ENCODE results near the gene PTPRT.

PTPRT gene

GRCh38 chr20:42785041-42785440 lies 404.7 kb downstream of the PTPRT start:
- DNase-seq, result no peak

- no peak for DNase-seq
Observed at GRCh38 chr20:42779216-42779615, 410.5 kb downstream of the PTPRT start.

DNA sequence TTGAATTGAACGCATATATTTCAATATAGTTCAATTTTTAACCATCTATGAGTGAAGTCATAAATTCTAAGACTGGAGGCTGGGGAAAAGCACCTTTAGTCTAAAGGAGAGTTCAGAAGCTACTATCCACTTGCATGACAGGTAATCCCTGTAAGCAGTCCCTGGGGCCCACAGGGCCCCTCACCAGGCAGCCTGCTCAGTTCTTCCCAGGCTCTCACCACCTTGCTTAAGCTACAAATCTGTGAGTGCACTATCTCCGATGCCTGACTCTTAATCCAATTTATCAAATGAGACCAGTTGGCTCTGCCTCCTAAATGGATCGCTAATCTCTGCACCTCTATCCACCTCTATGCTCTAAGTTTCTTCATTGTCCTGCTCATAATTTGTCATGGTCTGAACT lies 413.8 kb downstream of the PTPRT start:
- DNase-seq, result no peak

- DNase-seq, result no peak
Observed at GRCh38 chr20:42775037-42775436, 414.7 kb downstream of the PTPRT start.

- DNase-seq, result no peak
Observed at GRCh38 chr20:42763015-42763414, 426.7 kb downstream of the PTPRT start.

DNA sequence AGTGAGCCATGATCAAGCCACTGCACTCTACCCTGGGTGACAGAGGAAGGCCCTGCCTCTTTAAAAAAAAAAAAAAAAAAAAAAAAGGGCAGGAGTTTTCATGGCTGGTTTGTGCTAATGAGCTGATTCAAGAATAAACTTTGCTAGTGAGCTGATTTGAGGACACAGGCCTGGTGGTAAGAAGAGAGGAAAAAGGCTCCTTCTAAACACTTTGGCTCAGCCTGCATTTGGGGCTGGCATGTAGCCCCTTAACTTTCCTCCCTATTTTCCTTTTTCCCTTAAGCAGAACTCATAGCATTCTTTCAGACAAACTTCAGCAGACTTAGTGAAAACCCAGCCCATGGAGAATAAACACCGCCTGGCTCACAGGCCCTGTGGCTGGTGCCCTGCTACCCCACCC lies 432.7 kb downstream of the PTPRT start:
- no peak for DNase-seq

- no peak for DNase-seq
Observed at GRCh38 chr20:42754706-42755105, 435.0 kb downstream of the PTPRT start.

DNA sequence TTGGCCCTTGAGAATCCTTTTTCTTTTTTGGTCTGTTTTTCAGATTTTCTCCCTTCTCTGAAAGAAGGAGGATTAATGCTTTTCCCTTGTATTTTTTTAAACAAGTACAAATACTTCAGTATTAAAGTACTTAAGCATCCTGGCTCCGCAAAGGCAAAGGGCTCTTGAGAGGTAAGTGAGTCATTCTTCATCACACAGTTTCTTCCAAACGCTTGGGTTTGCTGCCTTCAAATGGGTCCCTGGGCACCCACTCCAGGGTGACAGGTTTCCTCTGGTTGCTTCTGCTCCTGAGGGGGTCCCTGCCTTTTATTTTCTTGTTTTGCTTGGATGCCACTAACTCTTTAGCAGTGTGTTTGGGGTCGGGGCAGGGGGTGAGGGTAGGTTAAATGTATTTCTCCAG lies 437.1 kb downstream of the PTPRT start:
- DNase-seq, result no peak

DNA sequence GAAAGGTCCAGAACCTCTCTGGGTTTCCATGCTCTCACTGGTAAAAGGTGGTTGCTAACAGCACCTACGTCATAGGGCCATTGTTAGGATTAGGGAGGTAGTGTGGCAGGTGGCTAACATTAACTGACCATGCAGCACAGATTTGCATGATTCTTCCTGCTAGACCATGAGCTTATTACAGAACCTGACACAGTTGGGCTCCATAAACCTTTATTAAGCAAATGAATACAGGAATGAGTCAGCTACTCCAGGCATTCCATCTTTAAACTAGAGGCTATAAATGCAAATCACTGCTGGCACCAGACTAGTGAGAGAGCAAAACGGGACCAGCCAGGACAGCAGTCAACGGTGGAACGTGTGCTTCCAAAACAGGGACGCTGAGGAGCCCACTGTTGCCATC lies 440.1 kb downstream of the PTPRT start:
- DNase-seq, result no peak

GRCh38 chr20:42747765-42748411 lies 441.8 kb downstream of the PTPRT start:
- DNase-seq, result no peak

DNA sequence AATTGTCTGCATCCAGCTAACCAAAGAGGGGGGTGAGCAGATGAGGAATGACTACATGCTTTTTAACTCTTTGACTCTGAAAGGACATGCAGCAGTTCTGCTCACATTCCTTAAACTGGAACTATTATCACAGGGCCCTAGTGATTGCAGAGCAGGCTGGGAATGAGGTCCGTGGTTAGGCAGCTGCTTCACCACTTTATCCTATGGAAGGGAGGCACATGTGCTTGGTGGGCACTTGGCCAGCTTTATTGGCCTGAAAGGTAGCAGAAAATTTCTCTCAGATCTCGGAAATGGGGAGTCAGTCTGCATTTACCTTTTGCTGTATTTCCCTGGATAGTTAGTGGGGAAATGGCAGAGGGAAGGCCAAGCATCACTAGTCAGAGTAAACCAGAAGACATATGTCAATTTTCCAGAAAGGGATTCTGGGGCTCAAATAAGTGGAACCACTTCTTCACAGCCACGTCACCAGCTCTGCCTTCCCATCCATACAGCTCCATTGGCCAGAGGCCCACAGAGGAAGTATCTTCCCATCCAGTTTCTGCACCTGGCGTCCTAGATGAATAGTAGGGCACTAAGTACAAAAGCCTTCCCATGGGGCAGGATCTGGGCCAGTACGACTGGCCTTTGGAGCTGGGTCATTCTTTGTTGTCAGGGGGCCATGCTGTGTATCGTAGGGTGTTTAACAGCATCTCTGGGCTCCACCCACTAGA lies 444.8 kb downstream of the PTPRT start:
- no peak for DNase-seq

DNA sequence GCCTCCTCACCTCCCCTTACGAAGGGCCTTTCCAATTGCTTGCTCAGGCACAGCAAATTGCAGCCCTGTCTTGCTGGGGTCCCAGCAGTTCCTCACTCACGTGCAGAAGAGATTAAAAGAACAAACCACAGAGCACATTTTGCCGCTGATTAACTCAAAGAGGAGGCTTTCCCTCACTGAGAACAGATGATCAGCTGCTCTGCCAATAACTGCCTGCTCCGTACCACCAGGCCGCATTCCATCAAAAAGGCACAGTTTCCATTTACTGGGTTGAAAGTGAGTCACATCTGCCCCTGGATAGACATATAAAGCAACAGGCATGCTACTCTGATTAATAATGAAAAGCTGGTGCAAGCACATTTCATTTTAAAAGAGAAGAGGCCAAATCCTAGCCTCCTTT lies 446.8 kb downstream of the PTPRT start:
- DNase-seq, result no peak

- DNase-seq, result no peak
Observed at GRCh38 chr20:42741906-42742305, 447.8 kb downstream of the PTPRT start.

- no peak for DNase-seq
Observed at GRCh38 chr20:42740226-42740870, 449.4 kb downstream of the PTPRT start.

DNA sequence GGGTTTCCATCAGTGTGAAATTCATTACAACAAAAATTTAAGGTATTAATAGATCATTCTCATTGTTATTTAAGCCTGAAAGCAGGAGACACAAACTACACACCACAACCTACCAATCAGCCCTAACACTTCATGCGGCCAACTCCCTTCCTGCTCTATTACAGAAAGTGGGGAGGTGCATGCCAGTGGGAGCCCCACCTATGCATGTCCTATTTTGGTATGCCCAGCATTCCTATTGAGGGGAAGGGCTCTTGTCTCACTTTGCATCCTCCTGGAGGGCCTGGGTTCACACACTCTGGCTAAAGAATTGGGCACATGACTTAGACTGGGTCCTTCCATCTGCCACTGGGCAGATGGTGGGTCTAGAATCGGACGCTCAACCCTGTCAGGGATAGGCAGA lies 450.0 kb downstream of the PTPRT start:
- no peak for DNase-seq

- DNase-seq, result no peak
Observed at GRCh38 chr20:42735539-42735938, 454.2 kb downstream of the PTPRT start.

DNA sequence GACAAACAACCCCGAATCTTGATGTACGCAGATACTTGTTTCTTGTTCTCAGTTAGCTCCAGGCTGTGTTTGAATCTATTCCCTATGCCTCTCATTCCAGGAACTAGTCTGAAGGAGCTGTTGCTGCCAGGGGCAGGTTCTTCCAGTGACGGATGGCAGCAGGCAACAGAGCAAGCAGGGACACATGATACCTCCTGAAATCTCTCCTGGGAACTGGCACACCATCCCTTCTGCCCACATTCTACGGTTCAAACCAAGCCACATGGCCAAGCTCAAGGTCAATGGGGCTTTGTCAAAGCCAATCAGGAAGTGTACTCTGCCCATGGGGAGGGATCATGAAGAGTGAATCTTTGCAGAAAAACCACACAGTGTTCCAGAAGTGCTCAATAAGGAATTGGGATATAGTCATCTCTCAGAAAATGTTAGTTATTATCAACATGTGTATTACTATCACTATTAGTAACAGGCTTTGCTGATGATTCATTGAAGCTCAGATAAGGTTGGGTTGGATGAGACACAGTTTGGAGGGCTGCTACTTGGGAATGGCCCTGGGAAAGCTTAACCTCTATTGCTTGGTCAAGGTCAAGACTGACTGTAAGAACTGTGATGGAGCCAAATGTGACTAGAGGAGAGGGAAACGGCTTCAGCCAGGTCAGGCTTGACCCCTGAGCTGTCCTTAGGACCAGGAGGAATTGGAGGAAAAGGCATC lies 454.9 kb downstream of the PTPRT start:
- no peak for DNase-seq

DNA sequence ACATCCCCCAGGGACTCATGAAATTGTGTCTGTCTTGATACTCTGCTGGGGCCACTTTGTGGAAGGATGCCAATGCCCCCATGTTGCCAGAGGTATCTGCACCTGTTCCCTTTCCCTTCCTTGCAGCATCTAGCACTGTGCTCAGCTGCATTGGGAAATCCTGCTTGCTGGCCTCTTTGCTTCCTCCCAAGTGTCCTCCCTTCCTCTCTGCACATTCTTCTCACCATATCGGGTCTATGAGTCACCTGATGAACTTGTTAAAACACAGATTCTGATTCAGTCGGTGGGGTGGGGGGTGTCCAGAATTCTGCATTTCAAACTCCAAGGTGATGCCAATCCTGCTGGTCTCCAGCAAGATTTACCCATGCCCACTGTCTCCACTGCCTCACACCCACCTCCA lies 467.8 kb downstream of the PTPRT start:
- no peak for DNase-seq

- DNase-seq, result no peak
Observed at GRCh38 chr20:42714298-42715141, 475.2 kb downstream of the PTPRT start.

GRCh38 chr20:42708266-42708665 lies 481.4 kb downstream of the PTPRT start:
- no peak for DNase-seq

DNA sequence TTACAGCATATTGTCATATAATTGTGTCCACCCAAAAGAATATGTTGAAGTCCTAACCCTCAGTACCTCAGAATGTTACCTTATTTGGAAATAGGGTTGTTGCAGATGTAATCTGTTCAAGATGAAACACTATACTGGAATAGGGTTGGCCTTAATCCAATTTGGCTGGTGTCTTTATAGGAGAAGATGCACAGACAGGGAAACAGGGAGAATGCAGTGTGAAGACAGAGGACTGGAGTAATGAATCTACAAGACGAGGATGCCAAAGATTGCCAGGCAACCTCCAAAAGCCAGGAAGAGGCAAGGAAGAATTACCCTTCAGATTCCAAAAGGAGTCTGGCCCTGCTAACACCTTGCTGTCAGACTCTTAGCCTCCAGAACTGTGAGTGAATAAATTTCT lies 482.9 kb downstream of the PTPRT start:
- DNase-seq, result no peak

DNA sequence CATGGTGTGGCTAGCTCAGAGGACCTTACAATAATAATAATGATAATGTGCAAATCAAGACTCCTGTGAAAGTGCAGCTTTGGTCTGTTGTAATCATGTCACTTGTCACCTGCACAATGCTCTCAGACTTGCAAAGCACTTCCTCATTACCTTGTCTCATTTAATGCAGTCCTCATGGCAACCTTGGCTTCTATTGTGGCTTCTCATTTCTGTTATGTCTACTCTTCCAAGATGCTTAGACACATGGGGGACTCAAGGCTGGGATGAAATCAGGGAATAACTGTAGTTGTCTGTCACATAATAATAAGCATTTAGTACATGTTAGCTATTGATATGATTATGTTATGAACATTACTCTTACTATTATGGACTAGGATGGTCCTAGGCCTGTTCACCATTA lies 484.2 kb downstream of the PTPRT start:
- DNase-seq, result no peak

DNA sequence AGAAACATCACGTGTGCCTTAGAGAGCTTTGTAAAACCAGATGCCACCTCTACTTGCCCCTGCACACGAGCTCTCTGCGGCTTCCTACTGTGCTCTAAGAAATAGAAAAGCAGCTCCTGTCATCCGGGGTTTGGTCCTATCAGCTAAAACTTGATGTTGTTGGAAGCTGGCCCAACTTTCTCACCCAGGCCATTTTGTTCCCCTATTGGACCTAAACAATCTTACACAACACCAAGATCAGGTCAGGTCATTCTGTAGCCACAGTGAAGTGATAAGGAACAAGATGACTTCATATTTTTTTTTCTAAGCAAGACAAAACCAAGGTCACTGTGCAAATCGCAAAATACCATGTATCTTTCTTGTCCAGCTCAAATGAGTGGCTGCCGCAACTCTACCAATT lies 486.0 kb downstream of the PTPRT start:
- DNase-seq, result no peak

All from islet precursor cell (in vitro differentiated cells).